SIG-M5 treated with dmso at 0.1 percent for 504 hours (cell line): ENCODE measurements around the gene ADGRG6.

ENCODE experiments used
- DNase-seq: peaks from one replicate; lab custom pipeline; 2025; ENCODE audit not compliant: unreplicated experiment; lab: John Stamatoyannopoulos, UW

ADGRG6 gene

GRCh38 chr6:142474531-142475289, 172.9 kb downstream of the ADGRG6 start:
- DNase-seq = peak; percentile 56

DNA sequence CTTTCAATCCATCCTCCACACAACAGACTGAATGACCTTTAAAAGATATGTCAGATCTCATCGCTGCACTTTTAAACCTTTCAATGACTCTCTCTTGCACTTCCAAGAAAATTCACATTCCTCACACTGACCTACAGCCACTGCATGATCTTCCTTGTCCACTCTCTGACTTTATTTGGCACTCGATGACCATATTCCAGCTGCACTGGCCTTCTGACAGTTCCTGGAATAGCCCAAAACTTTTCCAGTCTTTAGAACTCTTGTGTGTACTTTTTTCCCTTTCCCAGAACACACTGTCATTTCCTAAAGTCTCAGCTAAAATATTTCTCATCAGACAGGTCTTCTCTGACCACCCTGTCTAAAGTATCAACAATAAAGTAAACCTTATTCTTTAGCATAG, 174.6 kb downstream of the ADGRG6 start:
- no peak for DNase-seq

DNA sequence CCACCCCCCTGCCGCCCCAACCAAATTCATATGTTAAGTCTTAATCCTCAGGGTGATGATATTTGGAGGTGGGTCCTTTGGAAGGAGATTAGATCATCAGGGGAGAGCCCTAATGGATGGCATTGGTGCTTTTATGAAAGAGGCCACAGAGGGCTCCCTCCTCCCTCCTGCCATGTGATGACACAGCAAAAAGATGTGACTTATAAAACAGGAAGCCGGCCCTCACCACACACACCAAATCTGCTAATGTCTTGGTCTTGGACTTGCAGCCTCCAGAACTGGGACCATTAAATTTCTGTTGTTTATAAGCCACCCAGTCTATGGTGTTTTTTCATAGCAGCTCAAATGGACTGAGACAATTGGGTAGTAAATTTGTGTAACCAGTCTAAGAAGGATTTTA, 176.3 kb downstream of the ADGRG6 start:
- peak; percentile 54 for DNase-seq

DNA sequence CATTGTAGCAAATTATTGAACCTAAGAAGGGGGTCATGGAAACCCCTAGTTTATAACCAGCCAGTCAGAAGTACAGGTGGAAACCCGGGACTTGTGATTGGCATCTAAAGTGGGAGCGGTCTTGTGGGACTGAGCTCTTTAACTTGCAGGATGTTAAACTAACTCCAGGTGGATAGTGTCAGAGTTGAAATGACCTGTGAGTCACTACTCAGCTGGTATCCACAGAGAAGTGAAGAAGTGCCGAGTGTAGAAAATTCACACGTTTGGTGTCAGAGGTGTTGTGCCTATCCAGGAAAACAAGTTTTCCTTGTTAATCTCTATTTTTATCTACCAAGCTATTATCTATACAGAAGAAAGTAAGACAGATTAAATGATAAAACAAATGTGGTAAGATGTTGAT, 179.7 kb downstream of the ADGRG6 start:
- DNase-seq = no peak

DNA sequence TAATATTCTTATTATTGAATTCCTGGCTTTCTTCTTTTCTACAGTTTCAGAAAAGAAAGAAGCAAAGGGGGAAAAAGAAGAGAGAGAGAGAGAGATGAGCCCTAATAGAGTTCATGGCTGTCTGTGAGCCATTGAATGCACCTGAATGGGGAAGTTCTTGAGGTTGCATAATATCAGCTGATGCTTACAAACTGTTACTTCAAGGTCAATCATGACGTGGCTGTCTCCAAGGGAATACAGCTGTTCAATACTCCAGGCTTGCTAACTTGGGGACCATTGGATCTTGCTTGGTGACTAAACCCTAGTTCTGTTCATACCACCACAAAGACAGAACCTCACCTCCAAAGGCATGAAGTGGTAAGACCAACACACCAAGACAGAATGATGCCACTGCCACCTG, 180.4 kb downstream of the ADGRG6 start:
- peak; percentile 47 for DNase-seq

DNA sequence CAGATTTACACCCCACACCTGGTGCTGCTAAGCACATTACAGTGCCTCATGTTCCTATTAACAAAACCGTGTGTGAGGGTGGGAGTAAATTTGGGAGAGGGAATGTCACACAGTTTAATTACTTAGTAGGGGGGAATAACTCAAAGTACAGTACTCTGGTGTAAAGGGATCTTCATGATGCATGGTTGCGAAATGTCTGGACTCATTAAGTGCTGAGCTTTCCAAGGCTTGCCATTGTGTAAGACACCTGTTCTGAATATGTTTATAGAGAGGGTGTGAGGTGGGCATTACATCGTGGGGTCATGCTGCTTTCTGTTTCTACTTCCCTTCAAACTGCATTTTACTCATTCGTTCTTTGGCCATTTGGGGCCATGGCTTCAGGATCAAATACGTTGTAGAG, 181.2 kb downstream of the ADGRG6 start:
- peak; percentile 5 for DNase-seq

GRCh38 chr6:142485256-142485655, 183.4 kb downstream of the ADGRG6 start:
- no peak for DNase-seq

- DNase-seq = no peak
Observed at GRCh38 chr6:142489722-142490610, 188.2 kb downstream of the ADGRG6 start.
